Measurements from ENCODE around the gene ST13.
"Not testable (repeated sequence)": the region's sequence is repeated elsewhere in the genome, so short reads cannot be mapped to it uniquely, and the experiment has no call there.

ST13 gene

DNA sequence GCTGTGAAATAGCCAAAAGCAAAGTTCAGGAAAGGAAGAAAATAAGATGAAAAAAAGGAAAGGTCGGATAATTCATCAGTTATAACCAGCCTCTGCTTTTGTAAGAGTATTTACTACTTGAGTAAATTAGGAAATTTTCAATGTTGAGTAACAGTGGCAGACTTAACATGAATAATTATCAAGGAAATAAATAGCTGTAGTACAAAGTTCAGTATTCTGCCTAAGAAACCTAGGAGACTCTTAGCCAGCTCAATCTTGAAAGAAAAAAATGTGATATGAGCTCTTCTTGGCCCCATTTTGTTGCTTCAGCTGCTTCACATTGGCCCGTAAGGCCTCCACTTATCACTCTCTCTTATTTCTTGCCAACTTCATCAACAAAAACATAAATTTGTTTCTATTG is 22.5 kb upstream of the ST13 start:
- TF ChIP-seq, protein P1, sequence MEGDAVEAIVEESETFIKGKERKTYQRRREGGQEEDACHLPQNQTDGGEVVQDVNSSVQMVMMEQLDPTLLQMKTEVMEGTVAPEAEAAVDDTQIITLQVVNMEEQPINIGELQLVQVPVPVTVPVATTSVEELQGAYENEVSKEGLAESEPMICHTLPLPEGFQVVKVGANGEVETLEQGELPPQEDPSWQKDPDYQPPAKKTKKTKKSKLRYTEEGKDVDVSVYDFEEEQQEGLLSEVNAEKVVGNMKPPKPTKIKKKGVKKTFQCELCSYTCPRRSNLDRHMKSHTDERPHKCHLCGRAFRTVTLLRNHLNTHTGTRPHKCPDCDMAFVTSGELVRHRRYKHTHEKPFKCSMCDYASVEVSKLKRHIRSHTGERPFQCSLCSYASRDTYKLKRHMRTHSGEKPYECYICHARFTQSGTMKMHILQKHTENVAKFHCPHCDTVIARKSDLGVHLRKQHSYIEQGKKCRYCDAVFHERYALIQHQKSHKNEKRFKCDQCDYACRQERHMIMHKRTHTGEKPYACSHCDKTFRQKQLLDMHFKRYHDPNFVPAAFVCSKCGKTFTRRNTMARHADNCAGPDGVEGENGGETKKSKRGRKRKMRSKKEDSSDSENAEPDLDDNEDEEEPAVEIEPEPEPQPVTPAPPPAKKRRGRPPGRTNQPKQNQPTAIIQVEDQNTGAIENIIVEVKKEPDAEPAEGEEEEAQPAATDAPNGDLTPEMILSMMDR (IDR thresholded peaks at IDR 0.05; ENCODE audit: control insufficient read depth, extremely low read depth, insufficient read depth): no peak
- DNase-seq (ENCODE audit: low read depth): no peak
- H3K4me3 ChIP-seq (ENCODE audit: low read depth, low read length): no peak overlapping the region

DNA sequence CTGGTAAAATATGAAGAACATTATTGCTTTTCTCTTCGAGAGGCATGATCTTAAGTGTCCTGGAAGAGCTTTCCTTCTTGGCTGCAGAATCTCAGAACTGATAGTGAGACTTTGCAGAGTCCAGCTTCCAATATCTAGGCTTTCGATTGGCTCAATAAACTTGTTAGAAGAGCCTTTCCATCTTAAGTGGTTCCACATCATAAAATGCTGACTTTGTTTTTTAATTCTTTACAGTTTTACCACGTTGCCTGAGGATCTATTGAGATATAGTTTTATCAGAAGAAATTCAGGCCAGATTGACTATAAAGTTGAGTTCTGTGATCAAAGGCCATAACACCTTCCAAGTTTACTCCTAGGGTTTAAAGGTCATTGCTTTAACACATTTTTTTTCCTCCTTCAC is 21.0 kb upstream of the ST13 start:
- no peak for DNase-seq (ENCODE audit: low read depth)
- TF ChIP-seq, protein P1 (IDR thresholded peaks at IDR 0.05; ENCODE audit: control insufficient read depth, extremely low read depth, insufficient read depth): no peak
- H3K4me3 ChIP-seq (ENCODE audit: low read depth, low read length): no peak overlapping the region

DNA sequence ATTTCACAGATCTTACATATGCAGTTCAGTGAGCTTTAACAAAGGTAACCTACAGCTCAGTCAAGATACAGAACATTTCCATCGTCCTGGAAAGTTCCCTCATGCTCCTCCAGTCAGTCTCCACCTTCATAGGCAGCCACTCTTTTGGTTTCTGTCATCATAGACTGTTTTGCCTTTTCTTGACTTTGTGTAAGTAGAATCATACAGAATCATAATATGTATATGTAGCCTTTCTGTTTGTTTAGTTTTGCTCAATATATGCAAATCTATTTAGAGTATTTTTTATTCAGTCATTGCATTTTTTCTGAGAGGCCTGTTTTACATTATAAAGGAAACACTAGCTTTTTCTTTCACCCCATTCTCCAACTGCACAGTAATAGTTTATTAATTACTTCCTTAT is 20.5 kb upstream of the ST13 start:
- TF ChIP-seq, protein P1 (IDR thresholded peaks at IDR 0.05; ENCODE audit: control insufficient read depth, extremely low read depth, insufficient read depth): no peak
- DNase-seq (ENCODE audit: low read depth): no peak
- H3K4me3 ChIP-seq (ENCODE audit: low read depth, low read length): no peak overlapping the region

DNA sequence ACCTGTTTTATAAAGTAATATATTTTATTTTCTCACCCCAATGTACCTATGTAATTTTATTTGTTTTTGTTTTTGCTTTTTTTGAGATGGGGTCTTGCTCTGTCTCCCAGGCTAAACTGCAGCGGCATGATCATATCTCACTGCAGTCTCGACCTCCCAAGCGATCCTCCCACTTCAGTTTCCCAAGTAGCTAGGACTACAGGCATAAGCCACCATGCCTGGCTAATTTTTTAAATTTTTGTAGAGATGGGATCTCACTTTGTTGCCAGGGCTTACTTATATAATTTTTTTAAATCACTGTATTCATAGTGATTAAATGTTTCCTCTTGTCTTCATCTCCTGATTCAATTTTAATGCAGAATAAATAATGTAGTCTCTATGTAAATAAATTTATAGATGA is 18.7 kb upstream of the ST13 start:
- DNase-seq (ENCODE audit: low read depth): no peak
- TF ChIP-seq, protein P1 (IDR thresholded peaks at IDR 0.05; ENCODE audit: control insufficient read depth, extremely low read depth, insufficient read depth): no peak
- no peak overlapping the region for H3K4me3 ChIP-seq (ENCODE audit: low read depth, low read length)

DNA sequence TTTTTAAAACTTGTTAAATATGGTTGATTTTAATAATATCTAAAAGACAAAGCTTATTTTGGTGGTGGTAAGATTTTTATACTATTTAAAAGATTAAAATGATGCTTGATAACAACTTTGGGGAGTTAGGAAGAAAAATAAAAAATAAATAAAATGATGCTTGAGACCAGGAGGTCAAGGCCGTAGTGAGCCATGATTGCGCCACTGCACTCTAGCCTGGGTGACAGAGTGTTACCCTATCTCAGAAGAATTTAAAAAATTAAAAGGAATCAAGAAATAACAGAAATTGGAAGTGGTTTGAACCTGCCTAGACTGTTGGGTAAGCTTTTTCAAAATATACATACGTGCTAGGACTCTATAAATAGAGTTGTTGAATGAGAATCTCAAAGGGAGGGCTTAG is 17.6 kb upstream of the ST13 start:
- H3K4me3 ChIP-seq (ENCODE audit: low read depth, low read length): no peak overlapping the region
- TF ChIP-seq, protein P1 (IDR thresholded peaks at IDR 0.05; ENCODE audit: control insufficient read depth, extremely low read depth, insufficient read depth): no peak
- DNase-seq (ENCODE audit: low read depth): no peak

DNA sequence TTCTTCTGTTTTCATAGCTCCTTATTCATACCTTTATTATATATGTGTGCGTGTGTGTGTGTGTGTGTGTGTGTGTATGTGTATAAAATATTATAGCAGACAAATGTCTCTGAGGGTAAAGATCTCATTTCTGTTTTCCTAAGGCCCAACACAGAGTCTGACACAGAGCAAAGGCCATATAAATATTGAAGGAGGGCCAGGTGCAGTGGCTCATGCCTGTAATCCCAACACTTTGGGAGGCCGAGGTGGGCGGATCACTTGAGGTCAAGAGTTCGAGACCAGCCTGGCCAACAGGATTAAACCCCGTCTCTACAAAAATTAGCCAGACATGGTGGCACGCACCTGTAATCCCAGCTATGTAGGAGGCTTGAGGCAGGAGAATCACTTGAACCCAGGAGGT is 11.9 kb upstream of the ST13 start:
- H3K4me3 ChIP-seq (ENCODE audit: low read depth, low read length); DNase-seq (ENCODE audit: low read depth): not testable (repeated sequence)

DNA sequence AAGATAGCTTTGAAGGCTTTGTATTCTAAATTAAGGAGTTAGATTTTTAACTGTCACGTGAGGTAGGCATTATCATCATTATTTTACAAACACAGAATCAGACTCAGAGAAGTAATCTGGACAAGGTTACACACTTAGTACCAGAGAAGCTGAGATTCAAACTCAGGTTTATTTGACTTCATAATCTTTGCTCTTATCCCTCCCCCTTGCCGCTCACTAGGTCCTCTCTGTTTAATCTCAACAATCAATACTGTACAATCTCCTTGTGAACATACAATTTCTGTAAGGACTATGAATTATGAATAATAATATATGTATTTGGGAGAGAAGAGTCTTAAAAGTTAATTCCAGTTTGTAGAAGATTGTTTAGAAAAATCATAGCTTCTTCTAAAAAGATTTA is 10.7 kb upstream of the ST13 start:
- DNase-seq (ENCODE audit: low read depth): no peak
- TF ChIP-seq, protein P1 (IDR thresholded peaks at IDR 0.05; ENCODE audit: control insufficient read depth, extremely low read depth, insufficient read depth): no peak
- H3K4me3 ChIP-seq (ENCODE audit: low read depth, low read length): no peak overlapping the region

DNA sequence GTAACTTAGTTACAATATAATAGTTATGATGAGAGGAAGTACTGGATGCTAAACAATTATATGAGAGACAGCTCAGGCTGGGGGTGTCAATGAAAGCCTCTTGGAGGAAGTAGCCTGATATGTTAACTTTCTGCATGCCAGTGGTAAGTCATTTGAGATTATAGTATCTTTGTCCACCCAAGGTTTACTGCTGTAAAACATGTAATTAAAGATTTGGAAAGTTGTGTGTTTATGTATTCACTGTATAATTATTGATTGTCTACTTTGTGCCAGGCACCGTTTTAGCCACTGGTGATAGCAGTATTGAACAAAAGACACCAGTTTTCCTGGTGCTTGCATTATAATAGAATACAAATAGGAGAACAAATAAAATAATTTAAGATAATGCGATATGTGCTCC is 6.1 kb upstream of the ST13 start:
- H3K4me3 ChIP-seq (ENCODE audit: low read depth, low read length): no peak overlapping the region
- DNase-seq (ENCODE audit: low read depth): no peak
- TF ChIP-seq, protein P1 (IDR thresholded peaks at IDR 0.05; ENCODE audit: control insufficient read depth, extremely low read depth, insufficient read depth): no peak
